ENCODE measurements around the gene PSTK. TPM values are rescaled to one million over a fixed set of nuclear protein-coding genes. Genes with fewer than 3 reads are reported as not detected.
A peak's percentile ranks its signal among the peaks of the same experiment; 100 is the strongest.

PSTK gene
- total and polyA plus RNA-seq, 10 donors = 1.2 to 4.9 (median 2.7) TPM

- Histone ChIP-seq H3K4me1 (peaks cover 12 to 31% (median 23%) of the 10 kb centered on the region in 6 donors), H3K36me3 (peaks cover 0 to 5% (median 0%) of the 10 kb centered on the region in 6 donors), H3K27me3 (replicated peaks in 1 of 7) (no peaks in the 10 kb centered on the region), H3K27ac (no peak overlapping the region), H3K9me3 (no peaks in the 10 kb centered on the region), H3K4me3 (no peak overlapping the region)
- no peak for TF ChIP-seq POLR2AphosphoS5 (IDR thresholded peaks at IDR 0.05)
- WGBS, 5 donors = 93 to 98% (median 96%) methylated on average over 3 of the region's 3 CpGs
- DNase-seq = no peak
- intact Hi-C loops (cut with DNase I; ENCODE audit: low total_unique reads) = no loop called here
These were observed 31.8 kb downstream of the PSTK start for GRCh38 chr10:123011987-123012386.

GRCh38 chr10:123013456-123014419, 33.5 kb downstream of the PSTK start:
- WGBS, 5 donors = 92 to 97% (median 95%) methylated on average over 29 to 43 of the region's 43 CpGs
- no peak overlapping the region for H3K4me3 ChIP-seq
- DNase-seq = peak; percentile 74
- no peak overlapping the region for H3K27ac ChIP-seq
- H3K4me1 ChIP-seq = peaks cover 4 to 21% (median 13%) of the 10 kb centered on the region in 6 donors
- no peaks in the 10 kb centered on the region for H3K9me3 ChIP-seq
- no peaks in the 10 kb centered on the region for H3K27me3 ChIP-seq (replicated peaks in 1 of 7)
- H3K36me3 ChIP-seq = peaks cover 0 to 5% (median 0%) of the 10 kb centered on the region in 6 donors
- intact Hi-C loops (cut with DNase I; ENCODE audit: low total_unique reads) = no loop called here
- no peak for TF ChIP-seq POLR2A (IDR thresholded peaks at IDR 0.05)
- TF ChIP-seq CTCF (IDR thresholded peaks at IDR 0.05 in 8 of 11, conservative IDR thresholded peaks at IDR 0.05 in 3 of 11) = no peak
- no peak for TF ChIP-seq POLR2AphosphoS5 (IDR thresholded peaks at IDR 0.05)

- intact Hi-C loops (cut with DNase I; ENCODE audit: low total_unique reads) = no loop called here
- no peak for DNase-seq
These were observed 34.6 kb downstream of the PSTK start for GRCh38 chr10:123014772-123015171.

GRCh38 chr10:123016228-123016627, 36.0 kb downstream of the PSTK start:
- Histone ChIP-seq H3K27me3 (replicated peaks in 1 of 7) (no peaks in the 10 kb centered on the region), H3K9me3 (no peaks in the 10 kb centered on the region), H3K36me3 (peaks cover 0 to 5% (median 0%) of the 10 kb centered on the region in 6 donors), H3K27ac (no peak overlapping the region), H3K4me1 (no peaks in the 10 kb centered on the region), H3K4me3 (no peak overlapping the region)
- 91 to 98% (median 93%) methylated on average over 4 of the region's 4 CpGs for WGBS, 5 donors
- TF ChIP-seq POLR2AphosphoS5 (IDR thresholded peaks at IDR 0.05) (no peak), CTCF (IDR thresholded peaks at IDR 0.05 in 8 of 11, conservative IDR thresholded peaks at IDR 0.05 in 3 of 11) (no peak), POLR2A (IDR thresholded peaks at IDR 0.05) (no peak)
- no peak for DNase-seq
- intact Hi-C loops (cut with DNase I; ENCODE audit: low total_unique reads) = no loop called here

More at GRCh38 chr10:123014772-123015171, 34.6 kb downstream of the PSTK start:
- no peak overlapping the region for H3K4me3 ChIP-seq
- no peak overlapping the region for H3K27ac ChIP-seq
- no peaks in the 10 kb centered on the region for H3K9me3 ChIP-seq
- TF ChIP-seq POLR2A (IDR thresholded peaks at IDR 0.05) (no peak), POLR2AphosphoS5 (IDR thresholded peaks at IDR 0.05) (no peak), CTCF (IDR thresholded peaks at IDR 0.05 in 8 of 11, conservative IDR thresholded peaks at IDR 0.05 in 3 of 11) (no peak)
- no peaks in the 10 kb centered on the region for H3K27me3 ChIP-seq (replicated peaks in 1 of 7)
- WGBS, 5 donors = 96 to 98% (median 98%) methylated on average over 2 of the region's 2 CpGs
- peaks cover 0 to 5% (median 0%) of the 10 kb centered on the region in 6 donors for H3K36me3 ChIP-seq
- peaks cover 4 to 13% (median 8%) of the 10 kb centered on the region in 6 donors for H3K4me1 ChIP-seq
